Measurements from ENCODE around the gene DMPK.

DNA sequence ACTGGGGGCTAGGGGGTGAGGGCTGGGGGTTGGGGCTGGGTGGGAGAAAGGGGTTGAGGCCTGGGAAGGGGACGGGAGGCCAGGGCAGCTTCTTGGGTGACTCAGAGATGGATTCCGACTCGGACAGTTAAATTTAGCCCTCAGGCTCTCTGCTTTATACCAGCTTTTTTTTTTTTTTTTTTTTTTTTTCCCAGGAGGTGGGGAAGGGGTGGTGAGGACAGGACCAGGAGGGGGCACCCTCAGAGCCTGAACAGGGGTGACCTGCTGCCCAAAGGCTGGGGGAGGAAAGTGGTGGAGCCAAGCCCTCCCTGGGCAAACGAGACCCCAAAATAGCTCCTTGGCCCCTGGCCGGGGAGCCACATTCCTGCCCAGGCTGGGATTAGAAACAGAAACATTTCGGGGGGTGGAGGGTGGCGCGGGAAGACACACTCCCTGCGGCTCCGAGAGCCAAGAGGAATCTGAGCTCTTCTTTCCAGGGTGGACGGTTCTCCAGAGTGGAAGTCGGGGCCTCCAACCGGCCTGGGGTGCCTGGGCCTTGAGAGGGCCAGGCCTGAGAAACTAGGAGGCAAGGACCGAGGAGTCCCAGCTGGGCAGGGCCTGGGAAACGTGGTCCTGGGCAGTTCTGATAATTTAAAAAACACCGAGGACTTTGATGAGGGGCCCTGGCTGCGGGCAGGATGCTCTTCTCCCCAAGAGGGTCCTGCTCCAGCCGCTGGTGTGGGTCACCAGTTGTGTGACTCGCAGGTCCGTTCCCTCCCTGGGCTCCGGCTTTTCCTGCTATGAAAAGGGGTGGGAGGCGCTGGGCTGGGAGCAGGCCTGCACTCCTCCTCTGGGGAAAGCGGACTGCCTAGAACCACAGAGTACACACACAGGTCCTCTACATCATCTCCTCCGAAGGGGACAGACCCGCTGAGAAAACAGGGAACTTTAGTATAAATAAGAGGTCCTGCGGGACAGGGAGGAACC, 813 bp upstream of the DMPK start:
- TF ChIP-seq EP300 (IDR thresholded peaks at IDR 0.05; ENCODE audit: borderline replicate concordance in 1 of 2, low read depth in 1 of 2, low read length in 1 of 2), result 0 out of 4 replicates have a peak, but pooled peaks of 1 of the 2 experiments have one; percentile 29
- TF ChIP-seq, protein P1, sequence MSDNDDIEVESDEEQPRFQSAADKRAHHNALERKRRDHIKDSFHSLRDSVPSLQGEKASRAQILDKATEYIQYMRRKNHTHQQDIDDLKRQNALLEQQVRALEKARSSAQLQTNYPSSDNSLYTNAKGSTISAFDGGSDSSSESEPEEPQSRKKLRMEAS (IDR thresholded peaks at IDR 0.05; ENCODE audit: low read depth), result no peak
- TF ChIP-seq REST (IDR thresholded peaks at IDR 0.05; ENCODE audit: low read depth, low read length), result no peak
- no peak for TF ChIP-seq POLR2AphosphoS5 (IDR thresholded peaks at IDR 0.05; ENCODE audit: low read depth, low read length)
- TF ChIP-seq IRF3 (IDR thresholded peaks at IDR 0.05; ENCODE audit: low read depth, low read length), result no peak
- TF ChIP-seq, protein P2, sequence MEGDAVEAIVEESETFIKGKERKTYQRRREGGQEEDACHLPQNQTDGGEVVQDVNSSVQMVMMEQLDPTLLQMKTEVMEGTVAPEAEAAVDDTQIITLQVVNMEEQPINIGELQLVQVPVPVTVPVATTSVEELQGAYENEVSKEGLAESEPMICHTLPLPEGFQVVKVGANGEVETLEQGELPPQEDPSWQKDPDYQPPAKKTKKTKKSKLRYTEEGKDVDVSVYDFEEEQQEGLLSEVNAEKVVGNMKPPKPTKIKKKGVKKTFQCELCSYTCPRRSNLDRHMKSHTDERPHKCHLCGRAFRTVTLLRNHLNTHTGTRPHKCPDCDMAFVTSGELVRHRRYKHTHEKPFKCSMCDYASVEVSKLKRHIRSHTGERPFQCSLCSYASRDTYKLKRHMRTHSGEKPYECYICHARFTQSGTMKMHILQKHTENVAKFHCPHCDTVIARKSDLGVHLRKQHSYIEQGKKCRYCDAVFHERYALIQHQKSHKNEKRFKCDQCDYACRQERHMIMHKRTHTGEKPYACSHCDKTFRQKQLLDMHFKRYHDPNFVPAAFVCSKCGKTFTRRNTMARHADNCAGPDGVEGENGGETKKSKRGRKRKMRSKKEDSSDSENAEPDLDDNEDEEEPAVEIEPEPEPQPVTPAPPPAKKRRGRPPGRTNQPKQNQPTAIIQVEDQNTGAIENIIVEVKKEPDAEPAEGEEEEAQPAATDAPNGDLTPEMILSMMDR (IDR thresholded peaks at IDR 0.05), result no peak; the same call in 1 of the 2 replicates
- peak; percentile 73; the same call in 1 of the 2 replicates for TF ChIP-seq TEAD4 (IDR thresholded peaks at IDR 0.05; ENCODE audit: borderline replicate concordance, insufficient read depth)
- no peak for TF ChIP-seq GABPA (IDR thresholded peaks at IDR 0.05; ENCODE audit: low read depth)
- no peak for TF ChIP-seq YY1 (IDR thresholded peaks at IDR 0.05; ENCODE audit: low read depth)
- TF ChIP-seq TAF1 (IDR thresholded peaks at IDR 0.05; ENCODE audit: borderline replicate concordance, low read depth, low read length), result no peak
- TF ChIP-seq SIN3A (IDR thresholded peaks at IDR 0.05; ENCODE audit: borderline replicate concordance, low read depth, low read length), result no peak
- no peak for TF ChIP-seq MXI1 (IDR thresholded peaks at IDR 0.05; ENCODE audit: low read depth, low read length)
- peak; percentile 44; the same call in 1 of the 2 replicates for TF ChIP-seq FOSL2 (IDR thresholded peaks at IDR 0.05; ENCODE audit: borderline replicate concordance, low read depth)
- TF ChIP-seq RCOR1 (IDR thresholded peaks at IDR 0.05; ENCODE audit: low read length), result no peak
